ENCODE measurements around the gene TIRAP.

GRCh38 chr11:126257144-126257543, 25.7 kb upstream of the TIRAP start:
- TF ChIP-seq CBX5 (IDR thresholded peaks at IDR 0.05; ENCODE audit: low read depth, low read length) (no peak), RFX5 (IDR thresholded peaks at IDR 0.05; ENCODE audit: borderline replicate concordance, low read depth, low read length) (no peak), TAF1 (IDR thresholded peaks at IDR 0.05; ENCODE audit: low read depth, low read length) (no peak), EP300 (IDR thresholded peaks at IDR 0.05; ENCODE audit: borderline replicate concordance in 1 of 2, low read depth in 2 of 2, low read length in 2 of 2) (no peak), POLR2A (IDR thresholded peaks at IDR 0.05; ENCODE audit: control extremely low read depth in 1 of 2, low read depth in 2 of 2, low read length in 2 of 2) (no peak), ZNF274 (IDR thresholded peaks at IDR 0.05; ENCODE audit: borderline replicate concordance, extremely low read depth, low read length) (no peak), SP4 (IDR thresholded peaks at IDR 0.05; ENCODE audit: low read length) (no peak), TCF12 (IDR thresholded peaks at IDR 0.05; ENCODE audit: low read depth, low read length) (no peak), ASH2L (IDR thresholded peaks at IDR 0.05; ENCODE audit: low read length) (no peak), CTCF (IDR thresholded peaks at IDR 0.05; ENCODE audit: control extremely low read depth in 1 of 3, insufficient read depth in 1 of 3, low read depth in 1 of 3, low read length in 3 of 3) (no peak), EGR1 (IDR thresholded peaks at IDR 0.05; ENCODE audit: borderline replicate concordance, low read depth, low read length) (no peak)

Data from H1 (cell line).